GM21737 (cell line): ENCODE measurements around the gene ELMO1.

Experiments used
- ATAC-seq: cut with Tn5 transposase; IDR thresholded peaks from one replicate; pipeline ENCODE4 v1.9.1; 2021; ENCODE audit warnings: mild to moderate bottlenecking, moderate library complexity; ENCODE audit not compliant: unreplicated experiment

ELMO1 gene

DNA sequence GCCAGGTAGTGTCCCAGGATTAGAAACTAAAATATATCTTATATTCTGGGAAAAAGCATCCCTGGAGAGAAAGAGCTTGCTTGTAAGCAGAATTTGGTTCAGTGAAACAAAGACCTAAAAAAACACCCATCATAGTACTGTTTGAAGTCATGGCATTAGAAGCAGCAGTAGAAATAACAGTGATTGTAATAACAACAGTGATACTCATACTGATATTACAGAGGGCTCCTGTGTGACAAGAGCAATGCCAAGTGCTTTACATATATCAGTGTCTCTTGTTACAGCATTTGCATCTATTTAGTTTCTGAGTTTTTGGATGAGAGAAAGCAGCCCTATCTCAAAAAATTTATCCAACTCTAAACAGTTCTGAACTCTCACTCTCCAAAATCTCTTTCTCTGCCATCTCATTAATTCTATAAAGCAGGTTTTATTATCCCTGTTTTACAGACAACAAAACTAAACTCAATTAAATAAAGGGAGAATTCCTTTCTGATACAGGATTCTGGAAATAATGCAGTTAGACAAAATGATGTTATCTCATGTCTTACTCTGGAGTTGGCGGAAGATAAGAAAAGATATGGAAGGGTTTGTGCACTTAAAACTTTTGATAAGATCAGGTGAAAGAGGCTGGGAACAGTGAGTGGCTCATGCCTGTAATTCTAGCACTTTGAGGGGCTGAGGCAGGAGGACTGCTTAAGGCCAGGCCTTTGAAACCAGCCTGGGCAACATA is 577.9 kb downstream of the ELMO1 start:
- no peak for ATAC-seq

DNA sequence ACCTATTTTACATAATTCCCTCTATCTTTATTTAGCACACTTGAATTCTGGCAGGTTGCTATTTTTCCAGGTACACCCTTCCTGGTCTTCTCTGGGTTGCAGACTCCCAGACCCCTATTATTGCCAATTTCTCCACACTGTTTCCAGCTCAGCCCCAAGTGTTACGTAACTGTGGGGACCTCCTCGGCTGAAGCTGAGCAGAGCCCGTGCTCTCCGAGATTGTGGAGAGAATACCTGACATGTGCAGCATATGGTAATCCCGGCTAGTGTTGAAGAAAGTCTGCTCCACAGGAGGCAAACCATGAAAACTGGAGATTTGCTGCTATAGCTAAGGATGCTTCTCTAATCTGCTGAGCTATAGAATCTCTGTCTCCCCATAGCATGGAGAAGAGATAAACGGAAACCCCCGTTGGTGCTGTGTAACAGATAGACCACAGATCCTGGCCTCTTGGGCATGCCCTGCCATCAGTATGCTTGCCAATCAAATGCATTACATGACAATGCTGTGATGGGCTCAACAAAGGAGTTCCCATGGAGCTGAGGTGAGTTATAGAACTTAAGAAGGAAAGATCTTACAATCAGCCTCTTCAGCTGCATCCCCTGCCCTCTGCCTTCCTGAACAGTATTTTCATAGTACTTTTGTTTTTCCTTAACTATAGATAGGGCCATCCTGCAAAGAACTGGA is 579.8 kb downstream of the ELMO1 start:
- no peak for ATAC-seq

DNA sequence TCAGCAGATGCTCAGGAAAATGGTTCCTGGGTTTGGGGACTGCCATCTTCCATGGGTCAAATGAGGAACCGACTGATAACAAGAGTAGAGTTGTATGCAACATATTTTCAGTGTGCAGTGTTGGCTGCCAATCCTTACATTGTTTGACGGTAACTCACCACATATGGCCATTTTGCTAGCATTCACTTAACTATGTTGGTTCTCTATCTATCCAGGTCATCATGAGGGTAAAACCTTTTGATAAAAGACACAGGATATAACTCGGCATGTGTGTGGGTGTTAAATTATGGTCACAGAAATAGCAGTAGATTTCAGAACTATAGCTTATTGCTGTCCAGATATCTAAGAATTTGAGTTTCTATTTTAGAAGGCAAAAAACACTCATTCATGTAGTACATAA is 583.6 kb downstream of the ELMO1 start:
- no peak for ATAC-seq

DNA sequence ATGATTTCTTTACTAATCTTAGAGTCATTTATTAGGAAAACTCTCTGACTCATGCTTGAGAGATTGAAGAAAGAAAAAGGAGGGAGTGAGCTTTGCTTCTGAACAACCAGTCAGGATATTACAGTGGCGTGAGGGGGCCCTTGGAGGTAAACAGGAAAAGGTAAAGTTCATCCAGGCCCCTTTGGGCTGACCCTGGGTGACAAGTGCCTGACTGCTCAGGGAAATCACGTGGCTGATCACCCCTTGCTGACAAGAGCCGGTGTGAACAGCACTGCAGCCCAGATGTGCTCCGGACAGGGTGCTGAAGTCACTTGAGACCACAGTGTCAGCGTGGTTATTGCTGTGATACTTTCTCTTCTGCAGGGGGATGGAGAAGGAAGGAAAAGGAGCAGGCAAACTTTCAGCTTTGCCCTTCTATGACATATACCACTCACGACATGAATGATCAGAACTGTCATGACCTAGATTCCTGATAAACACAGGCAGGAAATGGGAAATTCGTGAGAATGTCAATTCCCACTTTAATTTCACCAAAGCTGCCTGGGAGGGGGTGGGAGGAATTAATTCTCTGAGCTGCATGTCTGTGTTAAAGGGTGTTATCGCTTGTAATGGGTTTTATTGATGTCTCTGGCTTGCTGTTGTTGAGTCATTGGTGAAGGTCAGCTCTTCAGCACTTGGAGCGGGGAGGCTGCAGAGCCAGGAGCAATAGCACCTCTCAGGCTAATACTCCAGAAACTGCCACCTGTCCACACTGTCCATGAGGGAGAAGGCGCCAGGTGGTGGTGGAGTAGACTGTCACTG is 584.6 kb downstream of the ELMO1 start:
- ATAC-seq, result no peak

DNA sequence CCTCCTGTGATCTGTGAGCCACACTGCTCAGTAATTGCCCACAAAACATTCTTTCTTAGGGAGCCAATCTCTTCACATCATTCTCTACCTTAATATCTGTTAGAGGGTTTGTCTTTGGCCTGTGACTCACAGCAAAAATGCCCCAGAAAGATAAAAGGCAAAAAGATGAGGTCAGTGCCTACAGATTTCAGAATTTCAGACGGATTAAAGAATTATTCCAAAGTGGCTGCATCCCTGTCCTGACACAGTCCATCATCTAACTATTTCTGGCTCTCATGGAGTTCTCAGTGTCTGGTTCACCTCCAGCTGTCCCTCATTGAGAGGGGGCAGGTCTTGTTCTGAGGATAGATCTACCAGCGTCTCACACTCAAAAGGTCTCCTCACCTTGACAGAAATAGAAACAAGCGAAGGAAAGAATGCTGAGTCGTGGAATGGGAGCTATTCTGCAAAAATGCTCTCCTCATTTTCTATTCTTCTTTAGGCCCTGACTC is 585.8 kb downstream of the ELMO1 start:
- no peak for ATAC-seq

DNA sequence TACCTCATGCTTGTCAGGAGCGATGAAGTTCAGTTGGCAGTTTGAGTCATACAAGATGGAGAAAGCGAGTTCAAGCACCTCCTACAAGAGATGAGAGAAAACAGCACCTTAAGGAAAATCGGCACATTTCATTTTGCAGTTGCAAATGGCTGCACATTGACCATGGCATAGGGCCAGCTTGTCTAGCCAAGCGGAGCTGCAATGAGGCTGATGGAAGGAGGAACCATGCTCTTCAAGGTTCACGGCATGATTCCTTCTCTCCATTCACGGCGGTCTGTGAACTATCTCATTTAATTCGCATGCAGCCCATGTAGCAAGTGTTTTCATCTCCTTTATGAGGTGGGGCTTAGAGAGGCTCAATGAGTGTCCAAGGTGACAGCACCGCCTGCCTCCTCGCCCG is 587.0 kb downstream of the ELMO1 start:
- ATAC-seq, result no peak

DNA sequence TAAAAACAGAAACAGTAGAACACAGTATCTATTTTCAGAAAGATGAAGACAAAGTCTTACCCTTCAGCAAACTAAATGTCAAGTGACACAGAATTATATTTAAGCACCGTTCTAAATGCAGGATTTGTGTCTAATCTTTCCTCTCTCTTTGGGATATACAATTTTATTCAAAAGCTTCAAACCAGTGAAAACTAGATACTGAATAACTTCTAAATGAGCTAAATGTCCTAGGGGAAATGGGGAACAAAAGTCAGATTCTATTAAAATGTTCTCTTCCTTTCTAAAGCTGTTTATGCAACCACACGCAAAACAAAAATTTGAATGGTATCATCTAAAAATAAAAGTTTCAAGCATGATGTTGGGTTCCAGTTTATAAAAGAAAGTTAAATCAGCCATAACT is 588.0 kb downstream of the ELMO1 start:
- ATAC-seq, result no peak

DNA sequence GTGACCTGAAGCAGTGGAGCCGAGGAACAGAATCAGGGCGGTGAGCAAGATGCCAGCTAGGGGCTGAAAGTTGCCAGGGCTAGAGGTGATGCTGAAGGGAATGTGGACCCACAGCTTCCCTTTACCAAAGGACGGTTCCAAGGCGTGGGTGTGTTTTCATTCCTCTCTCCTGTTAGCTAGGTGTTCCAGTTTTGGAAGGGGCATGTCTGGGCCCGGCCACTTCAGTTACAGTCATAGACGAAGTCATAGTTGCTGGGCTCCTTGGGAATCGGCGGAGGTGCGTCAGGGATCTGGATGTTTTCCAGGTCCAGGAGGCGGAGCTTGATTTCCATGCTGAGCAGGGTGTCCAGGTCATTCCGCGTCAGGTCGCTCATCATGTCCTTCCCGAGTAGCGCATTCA is 593.3 kb downstream of the ELMO1 start:
- no peak for ATAC-seq

DNA sequence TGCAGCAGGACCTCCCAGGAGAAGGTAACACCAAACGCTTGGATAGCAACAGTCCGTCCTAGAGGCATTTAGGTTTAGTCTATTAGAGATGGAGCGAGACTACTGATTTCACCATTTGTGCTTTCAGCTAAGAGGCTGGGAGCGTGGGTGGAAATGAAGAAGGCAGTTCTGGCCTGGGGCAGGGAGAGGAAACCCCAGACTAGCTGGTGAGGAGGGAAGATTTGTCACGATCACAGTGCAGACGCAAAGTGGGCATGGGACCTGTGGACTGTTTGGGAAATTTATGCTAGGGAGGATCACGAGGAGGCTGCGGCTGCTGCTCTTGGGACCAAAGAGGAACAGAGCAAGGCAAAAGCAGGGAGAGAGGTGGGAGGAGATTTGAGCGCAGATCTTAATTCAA is 594.0 kb downstream of the ELMO1 start:
- no peak for ATAC-seq

DNA sequence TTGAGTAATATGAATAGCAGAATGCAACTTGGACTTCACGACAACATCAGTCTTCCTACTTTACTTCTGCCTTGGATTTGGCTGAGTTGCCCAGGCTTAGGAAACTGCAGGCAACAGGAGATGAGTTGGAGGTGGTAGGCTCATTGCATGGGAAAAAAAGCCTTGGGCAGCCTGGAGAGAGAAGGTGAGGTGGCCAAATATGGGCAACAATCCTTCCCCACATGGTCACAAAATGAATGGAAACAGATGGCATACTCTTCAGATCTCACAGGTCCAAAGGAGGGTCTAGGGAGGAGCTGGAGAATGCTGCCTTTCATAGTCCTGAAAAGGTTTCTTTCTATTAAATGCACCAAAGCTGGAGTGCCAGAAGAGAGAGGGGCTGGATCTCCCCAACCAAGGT is 595.7 kb downstream of the ELMO1 start:
- no peak for ATAC-seq

DNA sequence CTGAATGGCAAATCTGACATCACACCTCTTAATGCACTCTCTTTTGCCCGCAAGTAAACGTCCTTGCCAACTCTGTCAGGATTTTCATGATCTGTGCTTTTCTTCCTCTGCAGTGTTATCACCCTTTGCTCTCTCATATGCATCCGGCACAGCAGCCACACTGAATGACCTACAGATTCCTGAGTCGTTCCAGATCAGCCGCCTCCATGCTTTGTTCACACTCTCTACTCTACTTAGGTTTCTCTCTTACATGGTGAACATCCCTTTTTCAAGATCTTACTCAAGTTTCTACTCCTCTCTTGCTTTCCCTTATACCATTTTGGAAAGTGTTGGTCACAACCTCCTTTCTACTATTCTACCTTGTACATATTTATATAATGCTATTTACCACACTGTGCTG is 596.6 kb downstream of the ELMO1 start:
- no peak for ATAC-seq

DNA sequence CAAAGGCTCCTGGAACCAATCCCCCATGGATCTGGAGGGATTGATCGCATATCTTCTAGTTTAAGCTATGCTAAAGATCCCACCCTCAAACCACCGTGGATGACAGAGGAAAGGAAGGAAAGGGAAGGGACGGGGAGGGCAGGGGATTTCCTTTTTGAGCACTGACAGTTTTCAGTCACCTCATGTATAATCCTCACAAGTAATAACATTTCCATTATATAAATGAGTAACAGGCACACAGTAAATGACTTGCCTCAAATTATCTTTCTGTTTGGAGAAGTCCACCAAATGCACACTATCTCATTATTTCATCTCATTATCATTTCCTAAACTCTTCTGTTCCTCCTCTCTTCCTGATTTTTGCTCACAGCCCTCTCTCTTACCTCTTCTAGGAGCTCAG is 597.3 kb downstream of the ELMO1 start:
- no peak for ATAC-seq

DNA sequence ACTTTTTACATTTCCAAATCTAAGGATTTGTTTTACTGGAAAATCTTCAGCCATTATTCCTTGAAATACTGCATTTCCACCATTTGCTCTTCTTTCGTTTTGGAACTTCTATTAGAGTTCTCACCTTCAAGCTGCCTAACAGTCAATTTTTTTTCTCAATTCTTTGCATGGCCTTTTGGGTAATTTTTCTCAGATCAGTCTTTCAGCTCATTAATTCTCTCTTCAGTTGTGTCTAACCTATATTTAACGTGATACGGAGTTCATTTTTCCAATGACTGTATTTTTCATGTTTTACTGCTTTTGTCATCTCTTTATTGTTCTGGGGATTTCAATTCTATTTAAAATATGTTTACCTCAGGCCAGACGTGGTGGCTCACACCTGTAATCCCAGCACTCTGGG is 600.7 kb downstream of the ELMO1 start:
- no peak for ATAC-seq

DNA sequence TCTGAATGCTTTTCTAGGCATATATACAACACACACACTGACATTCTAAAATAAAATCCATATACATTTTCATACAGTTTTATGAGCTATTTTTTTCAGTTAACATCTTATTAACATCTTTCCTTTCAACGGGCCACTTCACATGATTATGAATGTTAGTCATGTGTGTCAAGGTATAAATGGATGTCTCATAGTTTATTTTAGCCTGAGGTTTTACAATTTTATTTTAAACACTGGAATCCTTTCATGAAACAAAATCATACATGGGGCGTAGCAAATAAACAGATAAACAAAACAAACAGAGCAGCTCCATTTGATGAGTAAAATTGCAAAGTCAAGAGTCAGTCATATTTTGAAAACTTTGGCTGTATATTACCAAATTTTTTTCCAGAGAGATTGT is 604.3 kb downstream of the ELMO1 start:
- ATAC-seq, result no peak

DNA sequence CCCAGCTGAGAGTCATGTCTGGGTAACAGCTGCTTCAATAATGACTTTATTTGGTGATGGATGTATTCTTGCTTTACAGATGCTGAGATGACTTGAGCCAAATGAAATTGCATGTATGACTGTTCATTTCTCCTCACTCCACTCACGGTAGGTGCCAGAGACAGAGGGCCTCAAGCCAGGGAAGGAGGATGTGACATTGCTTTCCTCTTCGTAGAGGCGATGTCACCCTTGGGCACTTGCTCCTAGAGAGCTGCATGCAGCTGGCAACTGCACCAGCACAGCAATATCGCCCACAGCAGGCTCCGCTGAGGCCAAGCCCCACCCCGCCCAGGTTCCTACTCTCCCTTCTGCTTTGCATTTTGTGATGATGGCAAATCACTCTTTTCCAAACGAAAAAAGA is 607.8 kb downstream of the ELMO1 start:
- ATAC-seq, result no peak

DNA sequence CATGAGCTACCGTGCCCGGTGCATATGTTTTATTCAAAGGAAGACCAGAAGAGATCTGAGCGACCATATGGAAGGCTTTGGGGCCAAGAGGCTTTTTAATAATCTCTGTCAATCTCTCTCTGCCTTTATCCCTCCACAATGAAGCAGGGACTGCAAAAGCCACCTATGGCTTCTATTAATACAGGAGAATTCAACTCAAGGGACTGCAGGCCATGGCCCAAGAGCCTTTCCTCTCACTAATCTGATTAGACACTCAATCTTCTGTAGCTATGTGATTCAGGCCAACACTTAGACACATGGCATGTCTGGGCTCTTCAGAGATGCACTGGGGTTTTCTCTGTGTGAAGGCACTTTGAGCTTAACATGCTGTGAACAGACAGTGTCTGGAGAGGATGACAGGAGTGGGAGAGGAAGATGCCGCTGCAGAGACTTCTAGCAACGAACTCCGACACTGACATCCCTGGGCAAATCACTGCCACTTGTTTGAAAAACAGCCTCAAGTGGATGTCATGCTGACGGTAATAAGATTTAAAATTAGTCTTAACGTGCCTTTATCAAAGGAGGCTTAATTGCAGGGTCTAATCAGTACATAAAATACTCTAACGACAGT is 609.9 kb downstream of the ELMO1 start:
- no peak for ATAC-seq

DNA sequence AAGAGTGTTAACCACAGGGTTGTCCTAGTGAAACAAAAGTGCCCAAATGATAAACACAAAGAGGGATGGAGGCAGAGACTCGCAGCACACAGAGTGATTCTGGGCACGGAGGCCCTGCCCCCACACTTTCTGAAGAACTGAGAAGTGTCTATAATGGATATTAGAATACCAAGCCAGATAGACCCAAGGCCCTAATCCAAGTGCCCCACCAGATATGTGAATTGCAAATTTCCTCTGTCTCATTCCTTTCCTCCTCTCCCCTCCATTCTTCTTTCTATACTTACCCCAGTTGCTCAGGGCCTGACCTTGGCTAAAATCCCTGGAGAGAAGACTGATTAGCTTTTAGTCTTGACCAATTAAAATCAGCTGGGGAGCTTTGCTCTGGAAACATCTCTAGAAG is 617.6 kb downstream of the ELMO1 start:
- no peak for ATAC-seq

DNA sequence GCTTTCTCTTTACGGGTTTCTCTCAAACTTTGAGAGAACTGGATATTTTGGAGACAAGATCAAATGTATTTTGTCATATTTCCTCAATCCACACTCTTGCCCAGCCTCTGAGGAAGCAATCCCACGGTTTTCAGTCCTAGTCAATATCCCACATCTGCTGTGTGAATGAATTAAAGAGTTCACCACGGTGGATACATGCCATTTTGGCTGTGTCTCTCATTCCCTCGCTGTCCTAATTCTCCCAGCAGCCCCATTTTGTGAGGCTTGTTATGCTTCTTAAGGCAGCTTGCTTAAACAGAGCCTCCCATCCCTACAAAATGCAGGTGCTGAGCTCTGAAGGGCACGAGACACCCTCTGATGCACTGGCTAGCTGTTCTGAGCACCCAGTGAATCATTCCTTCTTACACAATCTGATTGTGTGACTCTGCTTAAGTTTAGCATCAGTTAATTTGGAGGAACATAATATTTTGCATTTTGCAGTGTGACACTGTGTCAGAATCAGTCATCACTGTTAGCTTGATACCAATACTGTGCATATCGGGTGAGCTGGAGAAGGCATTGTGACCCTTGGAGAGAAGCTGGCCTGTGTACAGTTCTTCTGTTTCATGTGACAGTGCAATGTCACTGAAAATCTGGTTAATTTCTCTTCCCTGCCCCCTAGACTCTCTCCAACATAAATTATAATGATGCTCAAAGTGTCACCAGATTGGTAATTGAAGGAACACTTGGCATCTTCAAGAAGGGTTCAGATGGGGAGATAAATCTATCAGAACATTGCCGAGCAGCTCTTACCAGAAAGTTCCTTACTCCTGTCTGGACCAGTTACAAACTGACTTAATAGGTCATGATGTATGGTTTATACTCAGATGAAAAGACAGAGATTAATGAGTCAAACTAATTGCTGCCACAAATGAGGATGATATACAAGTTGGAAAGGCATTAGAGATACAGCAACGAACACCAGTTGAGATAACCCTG is 620.6 kb downstream of the ELMO1 start:
- no peak for ATAC-seq

DNA sequence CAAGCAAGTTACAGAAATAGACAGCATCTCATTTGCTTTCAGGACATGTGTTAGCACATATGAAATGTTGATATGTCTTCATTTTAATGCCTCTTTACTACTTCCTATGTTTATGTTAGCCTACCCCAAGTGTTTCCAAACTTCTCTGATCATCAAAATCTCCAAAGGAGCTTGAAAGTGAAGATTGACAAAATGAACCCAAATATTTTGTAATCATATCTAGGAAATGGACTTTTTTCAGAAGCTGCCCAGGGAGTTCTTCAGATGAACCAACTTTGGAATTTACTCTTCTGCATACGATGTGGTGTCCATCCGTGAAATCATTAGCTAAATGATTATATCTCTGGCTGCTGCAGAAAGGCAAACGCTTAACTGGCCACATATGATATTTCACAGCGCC is 623.2 kb downstream of the ELMO1 start:
- no peak for ATAC-seq

DNA sequence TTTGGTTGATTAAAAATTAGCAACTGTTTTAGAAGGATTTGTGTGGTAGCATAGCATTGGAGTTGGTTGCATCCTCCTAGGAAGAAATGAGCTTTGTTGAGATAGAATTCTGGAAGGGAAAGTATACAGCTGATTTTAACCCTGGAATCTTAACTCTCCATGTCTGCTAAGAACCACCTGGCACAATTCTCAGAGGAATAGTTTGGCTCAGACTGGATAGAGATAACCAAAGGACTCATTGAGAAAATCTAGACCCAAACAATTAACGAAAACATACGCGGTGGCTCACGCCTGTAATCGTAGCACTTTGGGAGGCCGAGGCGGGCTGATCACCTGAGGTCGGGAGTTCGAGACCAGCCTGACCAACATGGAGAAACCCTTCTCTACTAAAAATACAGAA is 625.3 kb downstream of the ELMO1 start:
- no peak for ATAC-seq
